VCaP (cell line): ENCODE measurements around the gene RPEL1.
"Not testable (repeated sequence)": the region's sequence is repeated elsewhere in the genome, so short reads cannot be mapped to it uniquely, and the experiment has no call there.

ENCODE experiments used
- H3K27ac ChIP-seq: fragments of 450-650 bp; 2 replicates; pipeline ENCODE4 v1.5.1; 2017
- TF ChIP-seq, protein P1 (sequence below): fragments of 450-650 bp; conservative IDR thresholded peaks from 2 replicates; pipeline ENCODE4 v1.5.1; 2017; ENCODE audit warnings: mild to moderate bottlenecking, moderate library complexity

The RPEL1 gene

DNA sequence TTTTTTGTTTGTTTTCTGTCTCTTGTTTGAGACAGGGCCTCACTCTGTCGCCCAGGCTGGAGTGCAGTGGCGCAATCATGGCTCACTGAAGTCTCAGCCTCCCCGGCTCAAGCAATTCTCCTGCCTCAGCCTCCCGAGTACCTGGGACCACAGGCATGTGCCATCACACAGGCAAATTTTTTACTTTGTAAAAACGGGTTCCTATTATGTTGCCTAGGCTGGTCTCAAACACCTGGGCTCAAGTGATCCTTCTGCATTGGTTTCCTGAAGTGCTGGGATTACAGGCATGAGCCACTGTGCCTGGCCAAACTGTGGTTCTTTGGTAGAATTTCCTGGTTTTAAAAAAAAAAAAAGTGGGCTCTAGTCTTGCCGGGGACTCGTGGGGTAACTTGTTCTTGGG, at the start of gene RPEL1:
TSS of gene RPEL1 (plus strand) at position 301 of the 400 bp plus-strand sequence. CDS start 110 bp downstream, outside the sequence.
- not testable (repeated sequence) for H3K27ac ChIP-seq

- TF ChIP-seq, protein P1, sequence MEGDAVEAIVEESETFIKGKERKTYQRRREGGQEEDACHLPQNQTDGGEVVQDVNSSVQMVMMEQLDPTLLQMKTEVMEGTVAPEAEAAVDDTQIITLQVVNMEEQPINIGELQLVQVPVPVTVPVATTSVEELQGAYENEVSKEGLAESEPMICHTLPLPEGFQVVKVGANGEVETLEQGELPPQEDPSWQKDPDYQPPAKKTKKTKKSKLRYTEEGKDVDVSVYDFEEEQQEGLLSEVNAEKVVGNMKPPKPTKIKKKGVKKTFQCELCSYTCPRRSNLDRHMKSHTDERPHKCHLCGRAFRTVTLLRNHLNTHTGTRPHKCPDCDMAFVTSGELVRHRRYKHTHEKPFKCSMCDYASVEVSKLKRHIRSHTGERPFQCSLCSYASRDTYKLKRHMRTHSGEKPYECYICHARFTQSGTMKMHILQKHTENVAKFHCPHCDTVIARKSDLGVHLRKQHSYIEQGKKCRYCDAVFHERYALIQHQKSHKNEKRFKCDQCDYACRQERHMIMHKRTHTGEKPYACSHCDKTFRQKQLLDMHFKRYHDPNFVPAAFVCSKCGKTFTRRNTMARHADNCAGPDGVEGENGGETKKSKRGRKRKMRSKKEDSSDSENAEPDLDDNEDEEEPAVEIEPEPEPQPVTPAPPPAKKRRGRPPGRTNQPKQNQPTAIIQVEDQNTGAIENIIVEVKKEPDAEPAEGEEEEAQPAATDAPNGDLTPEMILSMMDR: no peak
- no peak overlapping the region for H3K27ac ChIP-seq
Observed at GRCh38 chr10:103196516-103196915, 49.2 kb upstream of the RPEL1 start.

DNA sequence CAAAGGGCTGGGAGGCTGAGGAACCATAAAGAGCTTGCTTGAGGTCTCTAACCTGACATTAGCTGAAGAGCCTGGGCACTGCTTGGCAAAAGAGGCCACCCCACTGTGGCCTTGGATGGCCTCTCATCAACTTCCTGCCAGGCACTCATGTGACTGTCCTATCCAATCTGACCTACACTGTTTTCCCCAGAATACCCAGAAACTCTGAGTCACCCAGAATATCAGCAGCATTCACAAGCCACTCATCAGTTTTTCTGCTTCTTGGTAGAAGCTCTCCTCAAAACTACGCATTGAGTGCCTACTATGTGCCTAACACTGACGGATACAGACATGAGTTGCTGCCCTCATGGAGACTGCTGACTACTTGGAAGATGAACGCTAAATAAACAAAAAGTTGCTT, 48.5 kb upstream of the RPEL1 start:
- TF ChIP-seq, protein P1: no peak
- H3K27ac ChIP-seq: peak overlapping the region; percentile 11; the same call in 1 of the 2 replicates

DNA sequence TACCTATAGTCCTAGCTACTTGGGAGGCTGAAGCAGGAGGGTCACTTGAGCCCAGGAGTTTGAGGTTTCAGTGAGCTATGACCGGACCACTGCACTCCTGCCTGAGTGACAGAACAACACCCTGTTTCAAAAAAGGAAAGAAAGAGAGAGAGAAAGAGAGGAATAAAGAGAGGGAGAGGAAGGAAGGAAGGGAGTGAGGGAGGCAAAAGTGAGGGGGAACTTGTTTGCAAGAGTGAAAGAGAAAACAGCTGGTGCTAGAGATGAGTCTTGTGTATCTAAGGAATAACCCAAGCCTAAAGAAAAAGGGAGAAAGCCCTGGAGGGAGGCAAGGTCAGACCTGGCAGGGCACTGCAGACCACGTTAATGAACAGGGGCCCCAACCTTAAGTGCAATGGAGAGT, 47.8 kb upstream of the RPEL1 start:
- peak overlapping the region; percentile 11; the same call in 1 of the 2 replicates for H3K27ac ChIP-seq
- TF ChIP-seq, protein P1: no peak

DNA sequence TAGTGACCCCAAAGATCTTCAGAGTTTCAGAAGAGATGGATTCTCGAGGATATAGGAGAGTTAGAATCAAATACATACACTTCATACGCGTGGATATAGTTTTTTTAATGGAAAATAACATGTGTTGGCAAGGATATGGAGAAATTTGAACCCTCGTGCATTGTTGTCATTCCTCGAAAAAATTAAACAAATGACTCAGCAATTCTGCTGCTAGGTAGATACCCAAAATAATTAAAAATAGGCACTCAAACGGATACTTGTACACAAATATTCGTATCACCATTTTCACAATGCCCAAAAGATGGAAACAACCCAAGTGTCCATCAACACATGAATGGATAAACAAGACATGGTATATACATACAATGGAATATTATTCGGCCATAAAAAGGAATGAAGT, 47.0 kb upstream of the RPEL1 start:
- H3K27ac ChIP-seq: no peak overlapping the region
- TF ChIP-seq, protein P1: no peak

GRCh38 chr10:103199488-103199887, 46.2 kb upstream of the RPEL1 start:
- peak overlapping the region; percentile 37; the same call in 1 of the 2 replicates for H3K27ac ChIP-seq
- TF ChIP-seq, protein P1: no peak

- H3K27ac ChIP-seq: 0 out of 2 replicates have a peak overlapping the region, but pooled peaks have one; percentile 37
- TF ChIP-seq, protein P1: no peak
Observed at GRCh38 chr10:103202319-103202718, 43.4 kb upstream of the RPEL1 start.

- TF ChIP-seq, protein P1: no peak
- no peak overlapping the region for H3K27ac ChIP-seq
Observed at GRCh38 chr10:103203466-103203865, 42.2 kb upstream of the RPEL1 start.
